VCaP (cell line): ENCODE results near the gene TMEM185A.

Experiments
- H3K27ac ChIP-seq: fragments of 450-650 bp; 2 replicates; pipeline ENCODE4 v1.5.1; 2017
- CTCF ChIP-seq: fragments of 450-650 bp; conservative IDR thresholded peaks from 2 replicates; pipeline ENCODE4 v1.5.1; 2017; ENCODE audit warnings: mild to moderate bottlenecking, moderate library complexity

TMEM185A gene

GRCh38 chrX:149647505-149647904, 15.9 kb upstream of the TMEM185A start:
- no peak overlapping the region for H3K27ac ChIP-seq
- TF ChIP-seq CTCF, result no peak

- no peak overlapping the region for H3K27ac ChIP-seq
- TF ChIP-seq CTCF, result no peak
These were observed 11.9 kb upstream of the TMEM185A start for GRCh38 chrX:149643496-149643895.

GRCh38 chrX:149641835-149642234, 10.2 kb upstream of the TMEM185A start:
- no peak for TF ChIP-seq CTCF
- H3K27ac ChIP-seq, result no peak overlapping the region; the same call in 1 of the 2 replicates

GRCh38 chrX:149641432-149641831, 9.8 kb upstream of the TMEM185A start:
- TF ChIP-seq CTCF, result no peak
- H3K27ac ChIP-seq, result no peak overlapping the region; the same call in 1 of the 2 replicates

GRCh38 chrX:149639568-149639967, 8.0 kb upstream of the TMEM185A start:
- no peak for TF ChIP-seq CTCF
- no peak overlapping the region for H3K27ac ChIP-seq

- no peak for TF ChIP-seq CTCF
- H3K27ac ChIP-seq, result no peak overlapping the region
These were observed 7.3 kb upstream of the TMEM185A start for GRCh38 chrX:149638860-149639259.

- no peak for TF ChIP-seq CTCF
- H3K27ac ChIP-seq, result no peak overlapping the region
These were observed 1.9 kb upstream of the TMEM185A start for GRCh38 chrX:149633511-149633910.
